ENCODE measurements around the gene SIN3B.

DNA sequence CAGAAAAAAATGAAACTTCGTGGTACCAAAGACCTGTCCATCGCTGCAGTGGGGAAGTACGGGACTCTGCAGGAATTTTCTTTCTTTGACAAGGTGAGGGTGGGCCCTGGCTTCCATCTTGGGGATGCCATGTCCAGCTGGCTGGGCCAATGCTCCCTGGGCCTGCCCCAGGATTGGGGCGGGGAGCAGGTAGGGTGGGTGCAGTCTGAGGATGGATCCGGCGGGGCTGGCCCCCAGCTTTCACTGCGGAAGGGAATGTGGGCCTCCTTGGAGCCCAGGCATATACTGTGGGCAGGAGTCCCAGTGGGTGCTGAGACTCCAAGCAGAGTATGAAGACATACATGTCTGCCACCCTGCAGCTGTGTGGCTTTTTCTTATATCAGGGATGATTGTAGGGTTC is 23.9 kb downstream of the SIN3B start:
- no peak for TF ChIP-seq GATA3 (IDR thresholded peaks at IDR 0.05; ENCODE audit: low read depth, low read length)
- no peak for TF ChIP-seq GATA2 (IDR thresholded peaks at IDR 0.05; ENCODE audit: low read depth, low read length)
